Effector memory CD8-positive, alpha-beta T cell (primary cell): ENCODE data around the gene MTPN.

Experiments used
- ATAC-seq: fragments of 150-1000 bp; cut with Tn5 transposase; replicated peaks from 2 replicates; pipeline ENCODE4 v1.10.0; 2021; ENCODE audit warnings: mild to moderate bottlenecking, moderate library complexity
- DNase-seq, 3 experiments: peaks; one replicate each; pipeline ENCODE4 v3.0.0; 2021
- H3K27ac Mint-ChIP-seq, 2 donors: one replicate each; pipeline ENCODE4 v1.8.0; 2022; ENCODE audit warnings: mild to moderate bottlenecking in 2 of 2, mixed read lengths in 2 of 2, moderate library complexity in 2 of 2
- H3K27me3 Mint-ChIP-seq, 2 donors: one replicate each; pipeline ENCODE4 v1.8.0; 2022; ENCODE audit warnings: mixed read lengths in 2 of 2
- H3K36me3 Mint-ChIP-seq: one replicate; pipeline ENCODE4 v1.8.0; 2022; ENCODE audit warnings: mild to moderate bottlenecking, moderate library complexity, mixed read lengths; ENCODE audit not compliant: insufficient read depth
- H3K4me1 Mint-ChIP-seq, 2 donors: one replicate each; pipeline ENCODE4 v1.8.0; 2022; ENCODE audit warnings: low read depth in 2 of 2, mixed read lengths in 2 of 2
- H3K4me3 Mint-ChIP-seq, 2 donors: one replicate each; pipeline ENCODE4 v1.8.0; 2022; ENCODE audit warnings: mild to moderate bottlenecking in 2 of 2, mixed read lengths in 2 of 2, moderate library complexity in 2 of 2
- H3K9me3 Mint-ChIP-seq, 2 donors: one replicate each; pipeline ENCODE4 v1.8.0; 2022; ENCODE audit warnings: mixed read lengths in 2 of 2

The MTPN gene

DNA sequence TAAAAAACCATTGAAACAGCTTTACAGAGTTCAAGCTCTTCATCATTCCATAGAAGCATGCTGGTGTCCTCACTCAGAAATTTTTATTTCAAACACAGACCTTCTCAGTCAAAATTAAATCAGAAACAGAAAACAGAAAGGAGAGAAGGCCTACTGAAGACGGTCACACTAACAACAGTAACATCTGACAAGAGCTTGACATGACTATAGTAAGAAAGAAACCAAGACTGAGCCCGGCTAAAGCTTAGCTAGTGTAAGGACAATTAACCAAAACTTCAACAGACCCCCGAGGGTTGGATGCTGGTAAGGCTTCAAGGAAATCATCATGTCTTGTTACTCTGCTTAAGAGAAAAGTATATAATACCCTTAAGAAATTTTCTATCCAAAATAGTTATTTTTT, 38.6 kb downstream of the MTPN start:
- Mint-ChIP-seq H3K27me3 (no peaks in the 10 kb centered on the region), H3K9me3 (no peaks in the 10 kb centered on the region), H3K4me3 (peak overlapping the region; percentile 55 to 57), H3K36me3 (peaks cover 2% of the 10 kb centered on the region), H3K4me1 (peaks cover 44 to 77% of the 10 kb centered on the region in 2 donors), H3K27ac (peak overlapping the region; percentile 79 to 80)
- ATAC-seq = peak; percentile 29
- no peak for DNase-seq

DNA sequence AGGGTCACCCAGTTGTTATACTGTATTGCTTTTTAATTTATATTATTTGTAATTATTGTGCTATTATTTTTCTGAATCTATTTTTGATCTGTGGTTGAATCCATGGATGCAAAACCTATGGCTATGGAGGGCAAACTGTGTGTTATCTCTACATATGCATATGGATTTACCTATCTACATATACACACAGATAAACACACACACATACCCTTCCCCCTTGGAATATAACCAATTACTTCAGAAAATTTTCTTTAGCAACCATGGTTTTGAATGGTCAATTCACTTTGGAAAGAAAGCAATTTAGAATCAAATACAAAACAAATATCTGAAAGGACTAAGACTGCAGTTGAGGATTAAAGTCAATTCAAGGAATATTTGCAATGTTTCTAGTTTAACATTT, 39.1 kb downstream of the MTPN start:
- H3K27me3 Mint-ChIP-seq = no peaks in the 10 kb centered on the region
- ATAC-seq (no peak), DNase-seq (no peak)
- H3K9me3 Mint-ChIP-seq = no peaks in the 10 kb centered on the region
- peak overlapping the region; percentile 79 to 80 for H3K27ac Mint-ChIP-seq
- peak overlapping the region; percentile 55 to 57 for H3K4me3 Mint-ChIP-seq
- H3K36me3 Mint-ChIP-seq = peaks cover 2% of the 10 kb centered on the region
- peaks cover 48 to 77% of the 10 kb centered on the region in 2 donors for H3K4me1 Mint-ChIP-seq

DNA sequence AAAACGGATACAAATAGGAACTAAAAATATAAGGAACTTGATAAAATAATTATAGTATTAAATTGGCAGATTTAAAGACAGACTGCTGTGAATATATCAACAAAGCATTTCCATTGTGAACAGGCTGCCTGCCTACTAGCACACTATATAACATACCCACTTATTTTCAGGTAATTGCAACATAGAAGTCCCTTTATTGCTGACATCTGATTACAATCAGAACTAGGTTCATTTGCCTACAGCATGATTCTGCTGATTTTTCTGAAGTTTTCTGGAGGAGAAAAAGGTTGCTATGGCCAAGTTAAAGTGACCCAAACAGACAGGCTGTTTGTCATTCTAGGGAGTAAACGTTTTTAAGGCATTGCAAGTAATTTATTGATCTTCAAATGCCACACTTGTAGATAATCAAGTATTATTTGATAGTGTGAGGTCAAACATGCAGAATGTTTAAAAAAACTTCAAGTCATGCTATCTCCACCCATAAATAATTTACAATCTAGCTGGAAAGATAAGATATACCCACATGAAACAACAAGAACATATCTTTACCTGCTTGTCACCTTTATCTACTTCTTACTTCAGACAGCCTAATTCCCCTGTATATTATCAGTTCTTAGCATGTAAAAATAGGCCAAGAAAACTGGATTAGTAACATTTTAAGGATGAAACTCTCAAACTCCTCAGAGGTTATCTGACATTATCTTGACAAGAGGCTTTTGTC, 40.5 kb downstream of the MTPN start:
- peaks cover 2% of the 10 kb centered on the region for H3K36me3 Mint-ChIP-seq
- peak overlapping the region in 1 of 2 donors; percentile 40 for H3K27ac Mint-ChIP-seq
- peaks cover 45 to 77% of the 10 kb centered on the region in 2 donors for H3K4me1 Mint-ChIP-seq
- DNase-seq = no peak
- no peak overlapping the region for H3K4me3 Mint-ChIP-seq
- H3K9me3 Mint-ChIP-seq = no peaks in the 10 kb centered on the region
- no peaks in the 10 kb centered on the region for H3K27me3 Mint-ChIP-seq
- ATAC-seq = no peak

DNA sequence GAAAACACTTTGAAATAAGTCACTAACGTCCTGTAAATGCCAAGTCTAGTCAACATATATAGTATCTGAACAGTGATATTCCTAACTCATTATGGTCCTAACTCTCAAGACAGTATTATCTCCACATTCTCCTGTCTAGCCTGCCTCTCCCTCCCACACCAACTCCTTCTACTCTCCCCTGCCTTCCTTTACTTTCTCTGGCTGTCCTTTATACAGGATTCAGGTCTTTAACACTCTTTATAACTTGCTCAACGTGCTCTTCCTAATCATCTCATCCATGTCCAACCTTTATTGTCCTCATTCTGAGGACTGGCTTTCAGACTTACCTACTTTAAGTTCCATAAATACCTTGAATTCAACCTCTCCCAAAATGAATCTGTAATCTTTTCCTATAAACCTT, 42.5 kb downstream of the MTPN start:
- Mint-ChIP-seq H3K4me1 (peaks cover 53 to 70% of the 10 kb centered on the region in 2 donors), H3K27me3 (no peaks in the 10 kb centered on the region), H3K9me3 (no peaks in the 10 kb centered on the region), H3K36me3 (peaks cover 13% of the 10 kb centered on the region), H3K4me3 (no peak overlapping the region), H3K27ac (peak overlapping the region; percentile 5 to 86)
- DNase-seq (no peak), ATAC-seq (no peak)

DNA sequence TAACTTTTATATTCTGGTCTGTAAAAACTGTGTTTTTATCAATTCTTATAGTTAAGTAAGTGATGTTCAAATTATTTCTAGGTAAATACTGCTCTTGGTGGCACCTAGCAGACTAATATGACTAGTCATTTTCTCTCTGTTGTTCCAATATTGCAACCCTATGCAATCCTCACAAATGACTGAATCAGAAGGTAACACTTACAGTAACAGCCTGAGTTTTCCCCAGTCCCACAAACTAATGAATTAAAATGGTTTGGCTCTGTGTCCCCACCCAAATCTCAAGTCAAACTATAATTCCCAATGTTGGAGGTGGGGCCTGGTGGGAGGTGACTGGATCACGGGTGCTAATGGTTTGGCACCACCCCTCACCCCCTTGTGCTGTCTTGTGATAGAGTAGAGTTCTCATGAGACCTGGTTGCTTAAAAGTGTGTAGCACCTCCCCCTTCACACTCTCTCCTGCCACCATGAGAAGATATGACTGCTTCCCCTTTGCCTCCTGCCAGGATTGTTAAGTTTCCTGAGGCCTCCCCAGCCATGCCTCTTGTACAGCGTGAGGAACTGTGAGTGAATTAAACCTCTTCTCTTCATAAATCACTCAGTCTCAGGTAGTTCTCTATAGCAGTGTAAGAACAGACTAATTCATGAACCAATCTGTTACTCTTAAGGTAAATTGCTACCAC, 43.5 kb downstream of the MTPN start:
- H3K9me3 Mint-ChIP-seq = no peaks in the 10 kb centered on the region
- H3K4me1 Mint-ChIP-seq = peaks cover 51 to 66% of the 10 kb centered on the region in 2 donors
- no peak for DNase-seq
- peak; percentile 26 for ATAC-seq
- H3K4me3 Mint-ChIP-seq = peak overlapping the region in 1 of 2 donors; percentile 24
- peaks cover 22% of the 10 kb centered on the region for H3K36me3 Mint-ChIP-seq
- H3K27ac Mint-ChIP-seq = peak overlapping the region; percentile 33 to 86
- no peaks in the 10 kb centered on the region for H3K27me3 Mint-ChIP-seq

GRCh38 chr7:135932131-135932530, 45.0 kb downstream of the MTPN start:
- ATAC-seq (no peak), DNase-seq (no peak)
- no peaks in the 10 kb centered on the region for H3K9me3 Mint-ChIP-seq
- H3K4me1 Mint-ChIP-seq = peaks cover 43 to 52% of the 10 kb centered on the region in 2 donors
- no peak overlapping the region for H3K4me3 Mint-ChIP-seq
- H3K27me3 Mint-ChIP-seq = no peaks in the 10 kb centered on the region
- no peak overlapping the region for H3K27ac Mint-ChIP-seq
- peaks cover 31% of the 10 kb centered on the region for H3K36me3 Mint-ChIP-seq

GRCh38 chr7:135930565-135931461, 46.3 kb downstream of the MTPN start:
- Mint-ChIP-seq H3K9me3 (no peaks in the 10 kb centered on the region), H3K27me3 (no peaks in the 10 kb centered on the region), H3K27ac (peak overlapping the region; percentile 3 to 64), H3K36me3 (peaks cover 40% of the 10 kb centered on the region), H3K4me3 (no peak overlapping the region), H3K4me1 (peaks cover 36 to 46% of the 10 kb centered on the region in 2 donors)
- no peak for DNase-seq
- ATAC-seq = no peak

DNA sequence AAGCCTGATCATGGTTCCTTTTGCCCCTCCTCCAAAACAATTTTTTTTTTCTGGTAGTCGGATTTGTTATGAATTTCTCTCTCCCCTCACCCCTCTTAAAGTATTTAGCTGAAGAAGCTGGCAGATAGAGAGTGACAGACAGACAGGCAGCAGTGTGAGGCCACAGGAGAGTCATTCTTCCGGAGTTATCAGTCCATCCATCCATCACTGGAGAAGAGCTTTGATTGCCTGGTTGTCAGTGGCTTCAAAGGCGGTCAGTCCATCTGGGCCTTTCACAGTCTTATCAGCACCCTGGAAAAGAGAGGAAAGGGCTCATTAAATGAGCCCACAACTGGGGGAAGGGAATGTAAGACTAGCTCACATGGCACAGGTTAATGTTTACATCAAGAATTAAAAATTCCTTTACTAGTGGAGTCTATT, 47.4 kb downstream of the MTPN start:
- H3K36me3 Mint-ChIP-seq = peaks cover 47% of the 10 kb centered on the region
- no peak for DNase-seq

GRCh38 chr7:135929249-135929648, 47.9 kb downstream of the MTPN start:
- no peak for DNase-seq
- peak; percentile 80 for ATAC-seq
- Mint-ChIP-seq H3K9me3 (no peaks in the 10 kb centered on the region), H3K4me3 (no peak overlapping the region), H3K27ac (peak overlapping the region in 1 of 2 donors; percentile 5), H3K4me1 (peaks cover 26 to 41% of the 10 kb centered on the region in 2 donors), H3K27me3 (no peaks in the 10 kb centered on the region), H3K36me3 (peaks cover 47% of the 10 kb centered on the region)

More for the DNA sequence above, 47.4 kb downstream of the MTPN start:
- H3K9me3 Mint-ChIP-seq = no peaks in the 10 kb centered on the region
- H3K27me3 Mint-ChIP-seq = no peaks in the 10 kb centered on the region
- no peak for ATAC-seq
- peaks cover 29 to 44% of the 10 kb centered on the region in 2 donors for H3K4me1 Mint-ChIP-seq
- H3K27ac Mint-ChIP-seq = peak overlapping the region; percentile 5 to 41
- H3K4me3 Mint-ChIP-seq = peak overlapping the region in 1 of 2 donors; percentile 6

GRCh38 chr7:135928136-135928535, 49.0 kb downstream of the MTPN start:
- peaks cover 16 to 30% of the 10 kb centered on the region in 2 donors for H3K4me1 Mint-ChIP-seq
- no peak for DNase-seq
- no peak overlapping the region for H3K4me3 Mint-ChIP-seq
- no peaks in the 10 kb centered on the region for H3K27me3 Mint-ChIP-seq
- peaks cover 45% of the 10 kb centered on the region for H3K36me3 Mint-ChIP-seq
- peak overlapping the region in 1 of 2 donors; percentile 72 for H3K27ac Mint-ChIP-seq
- no peaks in the 10 kb centered on the region for H3K9me3 Mint-ChIP-seq
- ATAC-seq = no peak

DNA sequence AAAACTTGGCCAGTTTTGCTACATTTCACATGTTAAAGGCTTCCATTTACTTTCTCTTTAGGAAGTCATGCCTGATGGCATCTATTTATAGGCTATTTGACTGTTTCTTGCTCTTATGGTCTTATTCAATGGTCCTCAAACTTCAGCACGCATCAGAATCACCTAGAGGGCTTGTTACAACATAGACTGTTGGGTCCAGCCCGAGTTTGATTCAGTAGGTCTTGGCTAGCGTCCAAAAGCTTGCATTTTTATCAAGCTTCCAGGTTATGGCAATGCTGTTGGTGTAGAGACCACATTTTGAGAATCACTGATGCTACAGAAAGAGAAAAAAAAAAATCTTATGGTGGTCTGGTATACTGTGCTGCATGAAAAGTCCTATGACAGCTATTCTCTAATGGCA, 51.9 kb downstream of the MTPN start:
- ATAC-seq (no peak), DNase-seq (no peak)
- peaks cover 39% of the 10 kb centered on the region for H3K36me3 Mint-ChIP-seq
- H3K4me1 Mint-ChIP-seq = peaks cover 7 to 22% of the 10 kb centered on the region in 2 donors
- no peak overlapping the region for H3K4me3 Mint-ChIP-seq
- H3K9me3 Mint-ChIP-seq = no peaks in the 10 kb centered on the region
- no peaks in the 10 kb centered on the region for H3K27me3 Mint-ChIP-seq
- H3K27ac Mint-ChIP-seq = peak overlapping the region in 1 of 2 donors; percentile 19

DNA sequence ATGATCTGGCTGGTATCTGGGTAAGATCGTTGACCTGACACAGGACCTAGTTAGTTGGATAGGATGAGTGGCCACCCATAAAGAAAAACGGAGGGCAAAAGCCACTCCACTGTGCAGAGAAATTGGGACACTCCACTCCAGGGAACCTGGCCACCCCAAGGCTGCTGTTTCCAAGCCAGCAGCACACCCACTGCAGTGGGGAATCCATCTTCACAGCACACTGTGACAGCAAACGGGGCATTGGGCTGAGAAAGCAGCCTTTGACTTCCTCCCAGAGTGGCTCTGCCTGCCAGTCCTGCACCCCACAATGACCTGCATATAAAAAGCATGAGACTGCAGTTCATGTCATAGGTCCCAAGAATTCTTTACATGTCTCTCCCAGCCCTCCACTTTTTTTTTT, 52.9 kb downstream of the MTPN start:
- H3K27ac Mint-ChIP-seq = peak overlapping the region in 1 of 2 donors; percentile 44
- H3K9me3 Mint-ChIP-seq = no peaks in the 10 kb centered on the region
- peaks cover 0 to 17% of the 10 kb centered on the region in 2 donors for H3K4me1 Mint-ChIP-seq
- H3K4me3 Mint-ChIP-seq = no peak overlapping the region
- ATAC-seq = no peak
- DNase-seq = no peak
- H3K36me3 Mint-ChIP-seq = peaks cover 34% of the 10 kb centered on the region
- no peaks in the 10 kb centered on the region for H3K27me3 Mint-ChIP-seq

- DNase-seq = no peak
- Mint-ChIP-seq H3K27ac (no peak overlapping the region), H3K36me3 (peaks cover 21% of the 10 kb centered on the region), H3K4me1 (peaks cover 0 to 13% of the 10 kb centered on the region in 2 donors), H3K9me3 (no peaks in the 10 kb centered on the region), H3K4me3 (no peak overlapping the region), H3K27me3 (no peaks in the 10 kb centered on the region)
- no peak for ATAC-seq
These were observed 54.9 kb downstream of the MTPN start for GRCh38 chr7:135922263-135922662.
